ENCODE data around the gene SDCCAG8.

SDCCAG8 gene

DNA sequence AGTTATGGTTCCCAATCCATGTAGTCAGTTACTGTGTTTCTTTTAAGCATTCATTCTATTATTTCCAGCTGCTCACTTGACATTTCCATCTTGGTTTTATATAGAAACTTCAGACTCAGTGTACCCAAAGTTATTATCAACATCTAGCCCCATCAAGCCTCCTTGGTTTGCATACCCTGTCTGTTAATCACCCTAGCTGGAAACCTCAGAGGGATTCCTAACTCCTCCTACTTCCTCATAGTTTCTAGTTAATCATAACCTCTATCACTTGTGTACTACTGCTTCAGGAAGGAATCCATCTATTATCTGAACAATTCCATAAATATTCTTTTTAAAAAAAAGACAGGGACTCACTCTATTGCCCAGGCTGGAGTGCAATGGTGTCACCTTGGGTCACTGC lies 293.3 kb downstream of the SDCCAG8 start:
- Histone ChIP-seq H3K9ac (ENCODE audit: low read length) (no peak overlapping the region), H3K9me3 (ENCODE audit: control insufficient read depth, low read length) (no peaks in the 10 kb centered on the region), H3K4me3 (ENCODE audit: low read length) (no peak overlapping the region), H3K27me3 (ENCODE audit: control insufficient read depth, insufficient read depth, low read length) (no peaks in the 10 kb centered on the region), H3K4me1 (ENCODE audit: control insufficient read depth, insufficient read depth, low read length) (no peaks in the 10 kb centered on the region), H3K36me3 (ENCODE audit: control insufficient read depth, insufficient read depth, low read length) (no peaks in the 10 kb centered on the region)

Measured in mucosa of stomach (tissue), 1 donor.